Epithelial cell of esophagus (primary cell): ENCODE results near the gene ALDH3B1.

Experiments
- DNase-seq: peaks from one replicate; pipeline ENCODE4 v3.0.0; 2010; ENCODE audit warnings: low read depth
- H3K4me3 ChIP-seq: 2 replicates; pipeline ENCODE4 v1.5.1; 2011; ENCODE audit warnings: mild to moderate bottlenecking, low read length, control low read depth
- TF ChIP-seq, protein P1 (sequence below): IDR thresholded peaks from 2 replicates; pipeline ENCODE4 v1.5.1; 2011; ENCODE audit warnings: low read depth, mild to moderate bottlenecking, low read length, control low read depth, inconsistent platforms; ENCODE audit not compliant: insufficient read depth; ENCODE audit errors: missing control alignments

Gene ALDH3B1

DNA sequence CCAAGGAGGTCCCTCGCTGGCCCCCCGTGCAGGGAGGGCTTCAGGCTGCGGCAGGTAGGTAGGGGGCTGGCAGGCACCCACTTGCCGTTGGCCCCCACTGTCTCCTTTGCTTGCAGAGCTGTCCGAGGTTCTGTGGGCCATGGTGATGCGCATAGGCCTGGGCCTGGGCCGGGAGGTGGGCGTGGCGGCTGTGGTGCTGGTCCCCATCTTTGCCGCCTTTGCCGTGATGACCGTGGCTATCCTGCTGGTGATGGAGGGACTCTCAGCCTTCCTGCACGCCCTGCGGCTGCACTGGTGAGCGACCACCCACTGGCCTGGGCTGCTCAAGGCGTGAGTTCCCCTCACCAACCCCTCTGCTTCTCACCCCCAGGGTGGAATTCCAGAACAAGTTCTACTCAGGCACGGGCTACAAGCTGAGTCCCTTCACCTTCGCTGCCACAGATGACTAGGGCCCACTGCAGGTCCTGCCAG is 40.3 kb downstream of the ALDH3B1 start:
- H3K4me3 ChIP-seq, result no peak overlapping the region
- TF ChIP-seq, protein P1, sequence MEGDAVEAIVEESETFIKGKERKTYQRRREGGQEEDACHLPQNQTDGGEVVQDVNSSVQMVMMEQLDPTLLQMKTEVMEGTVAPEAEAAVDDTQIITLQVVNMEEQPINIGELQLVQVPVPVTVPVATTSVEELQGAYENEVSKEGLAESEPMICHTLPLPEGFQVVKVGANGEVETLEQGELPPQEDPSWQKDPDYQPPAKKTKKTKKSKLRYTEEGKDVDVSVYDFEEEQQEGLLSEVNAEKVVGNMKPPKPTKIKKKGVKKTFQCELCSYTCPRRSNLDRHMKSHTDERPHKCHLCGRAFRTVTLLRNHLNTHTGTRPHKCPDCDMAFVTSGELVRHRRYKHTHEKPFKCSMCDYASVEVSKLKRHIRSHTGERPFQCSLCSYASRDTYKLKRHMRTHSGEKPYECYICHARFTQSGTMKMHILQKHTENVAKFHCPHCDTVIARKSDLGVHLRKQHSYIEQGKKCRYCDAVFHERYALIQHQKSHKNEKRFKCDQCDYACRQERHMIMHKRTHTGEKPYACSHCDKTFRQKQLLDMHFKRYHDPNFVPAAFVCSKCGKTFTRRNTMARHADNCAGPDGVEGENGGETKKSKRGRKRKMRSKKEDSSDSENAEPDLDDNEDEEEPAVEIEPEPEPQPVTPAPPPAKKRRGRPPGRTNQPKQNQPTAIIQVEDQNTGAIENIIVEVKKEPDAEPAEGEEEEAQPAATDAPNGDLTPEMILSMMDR, result no peak
- no peak for DNase-seq

DNA sequence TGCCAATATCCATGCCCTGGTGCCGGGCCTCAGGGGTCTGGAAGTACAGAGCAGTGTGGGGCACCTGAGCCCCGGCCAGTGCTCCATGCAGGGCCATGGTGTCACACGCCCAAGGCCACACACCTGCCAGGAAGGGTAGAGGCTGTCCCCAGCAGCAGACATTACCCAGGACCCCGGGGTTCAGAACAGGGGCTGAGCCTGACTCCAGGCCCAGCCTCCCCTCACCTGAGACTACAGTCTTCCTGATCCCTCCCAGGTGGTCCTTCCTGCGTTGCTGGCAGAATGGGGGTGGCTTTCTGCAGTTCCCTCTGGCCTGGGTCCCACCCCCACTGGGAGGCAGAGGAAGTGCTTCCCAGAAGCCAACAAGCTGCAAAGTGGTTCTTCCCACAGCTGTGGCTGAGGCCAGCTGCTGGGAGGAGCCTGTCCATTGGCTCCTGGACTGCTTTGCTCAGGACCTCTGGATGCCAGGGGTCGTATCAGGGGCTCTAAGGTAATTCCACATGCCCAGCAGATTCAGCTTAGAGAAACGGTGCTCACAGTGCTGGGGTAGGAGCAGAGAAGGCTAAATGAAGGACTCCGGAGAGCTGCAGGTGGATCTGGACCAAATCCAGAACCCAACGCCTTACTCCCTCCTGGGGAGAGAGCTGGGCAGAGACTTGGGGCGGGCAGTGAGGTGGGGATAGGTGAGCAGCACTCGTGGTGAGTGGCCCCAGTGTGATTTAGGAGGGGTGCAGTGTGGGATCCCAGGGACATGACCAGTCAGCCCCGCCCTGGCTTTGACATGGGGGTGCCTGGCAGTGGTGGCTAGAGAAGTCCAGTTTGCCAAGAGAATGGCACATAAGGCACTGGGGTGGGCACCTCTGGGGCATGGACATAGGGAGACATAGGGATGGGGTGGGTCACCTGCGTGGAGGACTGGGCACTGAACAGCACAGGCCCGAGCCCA is 41.3 kb downstream of the ALDH3B1 start:
- TF ChIP-seq, protein P1, result no peak
- H3K4me3 ChIP-seq, result no peak overlapping the region
- no peak for DNase-seq

DNA sequence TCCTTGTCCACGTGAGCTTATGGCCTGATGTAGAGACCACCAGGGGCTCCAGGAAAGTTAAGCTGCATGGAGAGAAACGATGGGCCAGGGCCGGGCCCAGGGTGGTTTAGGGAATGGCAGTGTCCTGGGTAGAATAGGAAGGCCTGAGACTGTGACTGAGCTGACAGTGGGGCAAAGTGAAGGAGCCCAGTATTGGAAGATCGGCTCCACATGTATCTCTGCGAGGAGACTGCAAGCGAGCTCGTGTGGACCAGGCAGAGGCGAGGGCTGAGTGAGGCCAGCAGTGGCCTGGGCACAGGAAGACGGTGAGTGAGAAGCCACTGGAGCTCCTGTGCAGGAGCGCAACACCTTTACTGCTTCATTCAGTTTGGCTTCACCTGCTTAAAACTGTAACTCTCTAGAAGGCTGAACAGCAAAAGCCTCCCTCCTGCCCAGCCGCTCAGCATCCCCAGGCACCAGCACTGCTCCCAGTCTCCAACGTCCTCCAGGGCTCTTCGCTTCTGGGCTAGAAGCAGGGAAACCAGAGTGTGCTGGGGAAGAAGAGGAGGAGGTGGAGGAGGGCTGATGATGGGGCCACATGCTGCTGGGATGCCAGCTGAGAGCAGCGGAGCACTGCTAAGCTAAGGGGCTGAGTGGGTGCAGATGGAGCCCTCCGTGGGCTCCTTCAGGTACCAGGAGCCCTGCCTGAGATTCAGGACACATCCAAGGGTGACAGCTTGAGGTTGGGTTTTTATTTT is 42.2 kb downstream of the ALDH3B1 start:
- TF ChIP-seq, protein P1, result no peak
- H3K4me3 ChIP-seq, result no peak overlapping the region
- no peak for DNase-seq

DNA sequence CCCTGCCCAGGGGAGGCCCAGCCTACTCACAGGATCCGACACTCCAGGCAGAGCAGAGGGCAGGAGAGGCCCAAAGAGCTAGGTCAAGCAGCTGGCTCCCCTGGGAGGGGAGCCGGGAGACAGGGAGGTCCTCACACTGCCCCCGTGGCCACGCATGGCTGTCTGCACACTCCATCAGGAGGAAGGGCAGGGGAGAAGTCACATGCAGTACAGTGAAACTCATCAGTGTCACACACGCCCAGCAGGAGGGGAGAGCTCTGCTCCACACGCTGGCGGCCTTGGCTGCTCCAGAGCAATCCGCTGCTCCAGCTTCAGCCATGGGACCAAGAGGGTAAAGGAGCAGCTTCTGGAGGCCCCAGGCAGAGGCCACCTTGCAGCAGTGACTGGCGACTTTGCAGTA is 43.0 kb downstream of the ALDH3B1 start:
- TF ChIP-seq, protein P1, result no peak
- DNase-seq, result no peak
- H3K4me3 ChIP-seq, result no peak overlapping the region

DNA sequence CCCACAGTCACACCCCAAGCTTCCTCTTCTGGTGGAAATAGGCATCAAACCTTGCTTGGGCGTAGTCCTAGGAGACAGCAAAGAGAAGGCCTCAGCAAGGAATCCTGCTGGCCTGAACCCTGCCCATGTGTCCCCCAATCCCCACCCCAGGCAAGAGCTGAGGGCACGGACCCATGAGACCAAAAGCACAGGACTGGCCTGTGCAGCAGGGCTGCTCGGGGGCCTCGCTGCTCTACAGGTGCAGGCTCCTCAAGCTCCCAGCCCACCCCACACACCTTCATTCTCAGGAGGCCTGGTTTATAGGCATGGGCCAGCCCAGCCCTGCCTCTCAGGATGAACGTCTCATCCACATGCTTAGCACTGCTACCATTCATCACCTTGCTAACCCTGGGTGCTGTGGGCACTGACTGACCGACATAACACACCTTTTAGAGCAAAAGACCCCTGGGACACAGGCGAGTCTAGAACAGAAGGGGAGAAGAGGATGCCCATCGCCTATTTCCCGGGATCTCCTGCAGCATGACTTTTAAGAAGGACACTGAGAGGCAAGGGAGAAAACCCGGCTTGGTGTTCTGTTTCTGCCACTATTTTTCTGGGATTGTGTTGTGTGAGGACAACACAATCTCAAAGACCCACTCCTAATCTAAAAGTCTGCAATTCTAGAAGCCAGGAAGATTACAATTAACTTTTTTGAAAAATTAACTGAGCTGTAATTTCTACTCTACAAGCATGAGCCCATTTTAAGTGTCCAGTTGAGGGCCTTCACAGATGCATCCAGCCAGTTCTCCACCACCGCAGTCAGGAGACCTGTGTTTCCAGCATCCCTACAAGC is 44.1 kb downstream of the ALDH3B1 start:
- no peak for DNase-seq
- TF ChIP-seq, protein P1, result no peak
- H3K4me3 ChIP-seq, result no peak overlapping the region
